WTC11 (cell line): Measurements from ENCODE around the gene MBOAT1. TPM values are rescaled to one million over a fixed set of nuclear protein-coding genes. Genes with fewer than 3 reads are reported as not detected.

ENCODE experiments used
- ATAC-seq: fragments of 200-7000 bp; cut with Tn5 transposase; 2 replicates; pipeline ENCODE4 v1.10.0; 2021; ENCODE audit warnings: mild to moderate bottlenecking, moderate library complexity
- CTCF ChIA-PET: fragments of 300-600 bp; sonication (Branson Sonifier 250); formaldehyde crosslinking; loops from one replicate; lab custom pipeline; 2021; ENCODE audit warnings: antibody characterized with exemption; lab: Charles Lee
- POLR2A ChIA-PET: fragments of 350-600 bp; sonication (Branson Sonifier 250); formaldehyde crosslinking; loops from one replicate; lab custom pipeline; 2021; ENCODE audit warnings: antibody characterized with exemption; lab: Charles Lee
- DNase-seq: peaks from one replicate; pipeline ENCODE4 v3.0.0; 2021; ENCODE audit warnings: low spot score
- H3K27ac Mint-ChIP-seq: 2 replicates; pipeline ENCODE4 v1.8.0; 2021; ENCODE audit warnings: mixed read lengths
- H3K27me3 Mint-ChIP-seq: 2 replicates; pipeline ENCODE4 v1.8.0; 2021; ENCODE audit warnings: low read depth, mild to moderate bottlenecking, moderate library complexity, mixed read lengths
- H3K36me3 Mint-ChIP-seq: 2 replicates; pipeline ENCODE4 v1.8.0; 2021; ENCODE audit warnings: mixed read lengths
- H3K4me1 Mint-ChIP-seq: 2 replicates; pipeline ENCODE4 v1.8.0; 2022; ENCODE audit warnings: mixed read lengths
- H3K4me3 Mint-ChIP-seq: 2 replicates; pipeline ENCODE4 v1.8.0; 2021; ENCODE audit warnings: mild to moderate bottlenecking, moderate library complexity, mixed read lengths
- H3K9me3 Mint-ChIP-seq: 2 replicates; pipeline ENCODE4 v1.8.0; 2021; ENCODE audit warnings: mixed read lengths
- ATF6 ChIP-seq: sonication (generic); formaldehyde crosslinking; IDR thresholded peaks from 2 replicates; pipeline ENCODE4 v1.8.1; 2023; ENCODE audit warnings: mild to moderate bottlenecking, missing genetic modification reagents
- E2F4 ChIP-seq: sonication (generic); formaldehyde crosslinking; IDR thresholded peaks from 2 replicates; pipeline ENCODE4 v1.8.1; 2022; ENCODE audit warnings: low read depth, mild to moderate bottlenecking, moderate library complexity, missing genetic modification reagents, borderline replicate concordance
- ESRRA ChIP-seq: sonication (generic); formaldehyde crosslinking; IDR thresholded peaks from 2 replicates; pipeline ENCODE4 v1.8.1; 2022; ENCODE audit warnings: mild to moderate bottlenecking, missing genetic modification reagents, borderline replicate concordance
- FOXP4 ChIP-seq: sonication (generic); formaldehyde crosslinking; IDR thresholded peaks from 2 replicates; pipeline ENCODE4 v1.8.0; 2022; ENCODE audit warnings: mild to moderate bottlenecking, missing genetic modification reagents
- GRHL2 ChIP-seq: fragments of 250-450 bp; sonication (Bioruptor Pico); IDR thresholded peaks from 2 replicates; pipeline ENCODE4 v1.8.0; 2022; ENCODE audit warnings: mild to moderate bottlenecking, moderate library complexity; ENCODE audit not compliant: insufficient replicate concordance, severe bottlenecking
- IRF1 ChIP-seq: sonication (generic); formaldehyde crosslinking; IDR thresholded peaks from 2 replicates; pipeline ENCODE4 v1.8.0; 2023; ENCODE audit warnings: missing genetic modification reagents
- MXD4 ChIP-seq: fragments of 250-450 bp; sonication (Bioruptor Pico); IDR thresholded peaks from 2 replicates; pipeline ENCODE4 v1.8.0; 2021; ENCODE audit warnings: mild to moderate bottlenecking, moderate library complexity, borderline replicate concordance
- NR1H2 ChIP-seq: sonication (generic); formaldehyde crosslinking; IDR thresholded peaks from 2 replicates; pipeline ENCODE4 v1.9.0; 2021; ENCODE audit warnings: mild to moderate bottlenecking, moderate library complexity, missing genetic modification reagents
- SP1 ChIP-seq: sonication (generic); formaldehyde crosslinking; conservative IDR thresholded peaks from 2 replicates; pipeline ENCODE4 v1.8.1; 2022; ENCODE audit warnings: missing genetic modification reagents
- TCF7 ChIP-seq: sonication (generic); formaldehyde crosslinking; IDR thresholded peaks from 2 replicates; pipeline ENCODE4 v1.8.0; 2022; ENCODE audit warnings: mild to moderate bottlenecking, low read depth, missing genetic modification reagents, moderate library complexity
- ZBTB21 ChIP-seq: sonication (generic); formaldehyde crosslinking; IDR thresholded peaks from 2 replicates; pipeline ENCODE4 v1.8.1; 2023; ENCODE audit warnings: mild to moderate bottlenecking, missing genetic modification reagents, borderline replicate concordance
- ZNF232 ChIP-seq: sonication (generic); formaldehyde crosslinking; IDR thresholded peaks from 2 replicates; pipeline ENCODE4 v1.8.0; 2022; ENCODE audit warnings: mild to moderate bottlenecking, missing genetic modification reagents
- ZNF425 ChIP-seq: fragments of 250-450 bp; sonication (Bioruptor Pico); conservative IDR thresholded peaks from 2 replicates; pipeline ENCODE4 v1.9.0; 2021; ENCODE audit warnings: mild to moderate bottlenecking
- total RNA-seq: library from RNA; stranded (reverse); gene quantifications from 3 replicates; pipeline ENCODE4 v1.2.3, GENCODE V29; 2021

The MBOAT1 gene
- total RNA-seq, 1 experiment from 2014 or later: 22.9 TPM

- H3K27me3 Mint-ChIP-seq: no peaks in the 10 kb centered on the region
- no peak for DNase-seq
- H3K4me1 Mint-ChIP-seq: no peaks in the 10 kb centered on the region
- H3K4me3 Mint-ChIP-seq: no peak overlapping the region
- POLR2A ChIA-PET: no interaction called here
- ATAC-seq: no peak
- H3K36me3 Mint-ChIP-seq: no peaks in the 10 kb centered on the region
- CTCF ChIA-PET: no interaction called here
- TF ChIP-seq ESRRA (CRISPR knock-in tag): no peak
- TF ChIP-seq ZBTB21 (CRISPR knock-in tag): no peak
- TF ChIP-seq IRF1: no peak
- no peak for TF ChIP-seq TCF7
- no peak for TF ChIP-seq ZNF425
- no peak for TF ChIP-seq MXD4 (CRISPR knock-in tag)
- no peak for TF ChIP-seq E2F4 (CRISPR knock-in tag)
- no peak for TF ChIP-seq ZNF232 (CRISPR knock-in tag)
- no peaks in the 10 kb centered on the region for H3K9me3 Mint-ChIP-seq
- H3K27ac Mint-ChIP-seq: no peak overlapping the region
These were observed 40.8 kb upstream of the MBOAT1 start for GRCh38 chr6:20253021-20253420.

GRCh38 chr6:20252311-20252710, 40.0 kb upstream of the MBOAT1 start:
- CTCF ChIA-PET: no interaction called here
- peaks cover 2% of the 10 kb centered on the region; the same call in 1 of the 2 replicates for H3K27me3 Mint-ChIP-seq

GRCh38 chr6:20251525-20251924, 39.3 kb upstream of the MBOAT1 start:
- ATAC-seq (no peak), DNase-seq (no peak)
- ChIA-PET POLR2A (no interaction called here), CTCF (no interaction called here)
- no peak overlapping the region for H3K27ac Mint-ChIP-seq
- peaks cover 2% of the 10 kb centered on the region; the same call in 1 of the 2 replicates for H3K27me3 Mint-ChIP-seq
- no peak overlapping the region for H3K4me3 Mint-ChIP-seq
- 0 out of 2 replicates have a peak, but pooled peaks cover 3% of the 10 kb centered on the region for H3K9me3 Mint-ChIP-seq
- no peaks in the 10 kb centered on the region for H3K4me1 Mint-ChIP-seq
- TF ChIP-seq NR1H2 (CRISPR knock-in tag): no peak
- no peak for TF ChIP-seq ATF6 (CRISPR knock-in tag)
- TF ChIP-seq, all 79 proteins: peak for 0
- 0 out of 2 replicates have a peak, but pooled peaks cover 2% of the 10 kb centered on the region for H3K36me3 Mint-ChIP-seq

More at GRCh38 chr6:20252311-20252710, 40.0 kb upstream of the MBOAT1 start:
- H3K4me3 Mint-ChIP-seq: no peak overlapping the region
- no peak for DNase-seq
- TF ChIP-seq GRHL2 (CRISPR knock-in tag) (no peak), E2F4 (CRISPR knock-in tag) (no peak), FOXP4 (no peak), SP1 (CRISPR knock-in tag) (no peak), TCF7 (no peak)
- TF ChIP-seq, all 79 proteins: peak for 0
- H3K4me1 Mint-ChIP-seq: no peaks in the 10 kb centered on the region
- H3K9me3 Mint-ChIP-seq: no peaks in the 10 kb centered on the region
- no peak for ATAC-seq
- H3K36me3 Mint-ChIP-seq: no peaks in the 10 kb centered on the region
- no peak overlapping the region for H3K27ac Mint-ChIP-seq
- POLR2A ChIA-PET: no interaction called here
